GM19099 (cell line): Measurements from ENCODE around the gene AFAP1.

Source experiments
- POLR2A ChIP-seq: IDR thresholded peaks from 3 replicates; pipeline ENCODE4 v1.6.1; 2011; ENCODE audit warnings: low read depth; ENCODE audit not compliant: insufficient read length; ENCODE audit errors: extremely low read depth

Gene AFAP1

GRCh38 chr4:7826909-7827306, 112.8 kb downstream of the AFAP1 start:
- no peak for TF ChIP-seq POLR2A

- no peak for TF ChIP-seq POLR2A
Observed at GRCh38 chr4:7826176-7826908, 113.3 kb downstream of the AFAP1 start.

- TF ChIP-seq POLR2A, result no peak
Observed at GRCh38 chr4:7824218-7824617, 115.4 kb downstream of the AFAP1 start.

- TF ChIP-seq POLR2A, result no peak
Observed at GRCh38 chr4:7823416-7823824, 116.2 kb downstream of the AFAP1 start.

- TF ChIP-seq POLR2A, result no peak
Observed at GRCh38 chr4:7822877-7823276, 116.8 kb downstream of the AFAP1 start.

GRCh38 chr4:7822137-7822505, 117.5 kb downstream of the AFAP1 start:
- TF ChIP-seq POLR2A, result no peak

GRCh38 chr4:7821245-7822136, 118.2 kb downstream of the AFAP1 start:
- TF ChIP-seq POLR2A, result no peak

- no peak for TF ChIP-seq POLR2A
Observed at GRCh38 chr4:7820031-7820818, 119.4 kb downstream of the AFAP1 start.

GRCh38 chr4:7819446-7819845, 120.2 kb downstream of the AFAP1 start:
- no peak for TF ChIP-seq POLR2A

GRCh38 chr4:7818399-7818911, 121.2 kb downstream of the AFAP1 start:
- no peak for TF ChIP-seq POLR2A

- no peak for TF ChIP-seq POLR2A
Observed at GRCh38 chr4:7817877-7818398, 121.7 kb downstream of the AFAP1 start.

GRCh38 chr4:7816771-7817170, 122.9 kb downstream of the AFAP1 start:
- TF ChIP-seq POLR2A, result no peak

- no peak for TF ChIP-seq POLR2A
Observed at GRCh38 chr4:7815981-7816380, 123.7 kb downstream of the AFAP1 start.

- TF ChIP-seq POLR2A, result no peak
Observed at GRCh38 chr4:7815562-7815961, 124.1 kb downstream of the AFAP1 start.

GRCh38 chr4:7814451-7814850, 125.2 kb downstream of the AFAP1 start:
- TF ChIP-seq POLR2A, result no peak

GRCh38 chr4:7813674-7814073, 126.0 kb downstream of the AFAP1 start:
- no peak for TF ChIP-seq POLR2A

- TF ChIP-seq POLR2A, result no peak
Observed at GRCh38 chr4:7812921-7813320, 126.7 kb downstream of the AFAP1 start.
